GM20431 (cell line): ENCODE measurements around the gene HAUS8.
"Not testable (repeated sequence)": the region's sequence is repeated elsewhere in the genome, so short reads cannot be mapped to it uniquely, and the experiment has no call there.

Experiments used
- in situ Hi-C: fragments of 300-500 bp; cut with MseI, MboI; formaldehyde crosslinking; loops from one replicate; pipeline ENCODE4 v1.15.0; 2020; ENCODE audit warnings: low sequenced_read_pairs; ENCODE audit not compliant: unreplicated experiment

Gene HAUS8

GRCh38 chr19:17075035-17075863 is at the start of gene HAUS8, which contains the start of gene MYO9B:
TSS of gene HAUS8 (minus strand) at chr19:17075452. CDS start at chr19:17075422, 30 bp downstream.
TSS of gene MYO9B (plus strand) at chr19:17075777. CDS start at chr19:17101718, 25,941 bp downstream.
- in situ Hi-C loops, result no loop called here

GRCh38 chr19:17124025-17124424 is 48.8 kb upstream of the HAUS8 start:
- in situ Hi-C loops, result no loop called here

- in situ Hi-C loops, result no loop called here
Measured at GRCh38 chr19:17123041-17123440, 47.8 kb upstream of the HAUS8 start.

- in situ Hi-C loops, result no loop called here
Measured at GRCh38 chr19:17121736-17122293, 46.6 kb upstream of the HAUS8 start.

DNA sequence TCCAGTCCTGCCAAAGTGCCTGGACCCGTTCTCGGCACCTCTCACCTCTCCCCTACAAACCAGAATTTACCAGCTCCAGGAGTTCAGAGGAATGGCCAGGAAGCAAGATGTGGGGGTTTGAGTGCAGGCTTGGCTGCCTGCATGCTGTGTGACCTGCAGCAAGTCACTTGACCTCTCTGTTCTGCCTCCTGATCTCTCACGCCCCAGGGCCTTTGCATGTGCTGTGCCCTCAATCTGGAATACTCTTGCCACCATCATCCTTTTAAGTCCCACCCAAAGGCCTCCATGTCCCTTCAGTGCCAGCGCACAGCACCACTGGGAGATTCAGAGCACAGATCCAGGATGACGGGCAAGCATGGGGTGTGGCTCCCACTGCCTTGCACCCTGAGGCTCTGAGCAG is 43.7 kb upstream of the HAUS8 start:
- in situ Hi-C loops, result no loop called here

- in situ Hi-C loops, result no loop called here
Measured at GRCh38 chr19:17116996-17117702, 41.9 kb upstream of the HAUS8 start.

DNA sequence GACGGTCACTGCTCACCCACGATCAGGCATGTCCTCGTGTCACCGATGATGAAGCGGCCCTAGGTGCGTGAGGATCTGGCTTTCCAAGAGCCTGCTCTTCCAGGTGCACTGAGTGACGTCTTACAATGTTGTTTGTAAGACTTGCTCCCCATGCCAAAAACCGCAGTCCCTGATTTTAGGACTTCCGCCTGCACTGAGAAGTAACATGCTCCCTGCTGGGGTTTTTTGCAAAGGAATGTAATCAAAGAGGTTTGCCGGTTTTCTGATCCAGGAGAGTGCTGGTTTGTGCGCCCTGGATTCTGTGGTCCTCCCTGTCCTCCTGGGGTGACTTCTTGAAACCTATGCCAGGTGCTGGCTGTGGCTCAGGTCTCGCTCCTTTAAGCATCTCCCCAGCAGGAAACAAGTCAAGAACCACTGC is 39.2 kb upstream of the HAUS8 start:
- in situ Hi-C loops, result no loop called here

DNA sequence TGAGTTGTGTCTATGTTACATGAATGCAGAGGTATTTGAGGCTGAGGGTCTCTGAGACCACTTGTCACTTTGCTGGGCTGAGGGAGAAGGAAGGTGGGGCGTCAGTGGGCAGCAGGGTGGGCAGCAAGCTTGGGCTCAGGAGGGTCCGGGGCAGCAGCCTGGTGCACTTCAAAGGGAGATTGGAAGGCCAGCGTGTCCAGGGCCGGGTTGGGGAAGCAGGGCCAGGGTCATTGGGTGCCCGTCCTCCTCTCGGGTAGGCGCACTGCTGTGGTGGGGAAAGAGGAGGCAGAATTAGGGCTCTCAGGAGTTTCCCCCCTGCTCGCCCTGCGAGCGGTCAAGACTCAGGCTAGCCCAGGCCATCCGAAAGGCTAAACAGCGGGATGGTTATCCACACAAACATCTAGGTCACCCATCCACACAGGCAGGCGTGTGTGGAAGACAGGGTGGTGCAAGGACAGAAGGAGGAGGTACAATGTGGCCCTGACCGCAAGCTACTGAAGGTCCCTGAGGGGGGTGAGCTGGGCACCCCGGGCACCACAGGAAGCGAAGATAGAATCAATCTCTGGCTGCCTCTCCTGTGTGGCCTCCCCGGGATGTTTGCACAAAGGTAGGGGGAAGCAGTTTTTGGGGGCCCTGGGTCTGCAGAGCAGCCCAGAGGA is 38.0 kb upstream of the HAUS8 start:
- in situ Hi-C loops, result no loop called here

- in situ Hi-C loops, result no loop called here
Measured at GRCh38 chr19:17112700-17113099, 37.4 kb upstream of the HAUS8 start.

GRCh38 chr19:17112271-17112670 is 37.0 kb upstream of the HAUS8 start:
- in situ Hi-C loops, result no loop called here

- in situ Hi-C loops, result no loop called here
Measured at GRCh38 chr19:17111766-17112165, 36.5 kb upstream of the HAUS8 start.

DNA sequence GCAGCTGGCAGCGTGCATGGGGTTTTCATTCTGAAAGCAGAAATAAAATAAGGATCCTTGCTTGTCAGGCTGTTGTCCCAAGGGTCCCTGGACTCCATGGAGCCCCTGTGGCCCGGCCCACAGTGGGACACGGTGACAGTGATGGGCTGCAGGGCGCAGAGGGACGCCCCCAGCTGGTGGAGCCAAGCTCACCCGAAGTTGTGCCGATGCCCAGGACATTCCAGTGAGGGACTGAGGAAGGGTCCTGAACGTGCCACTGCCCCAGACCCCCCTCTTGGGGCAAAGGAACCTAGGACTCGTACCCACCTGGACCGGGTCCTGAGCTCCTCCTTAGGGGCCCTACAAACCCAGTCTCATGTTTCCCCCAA is 35.3 kb upstream of the HAUS8 start:
- in situ Hi-C loops, result no loop called here

DNA sequence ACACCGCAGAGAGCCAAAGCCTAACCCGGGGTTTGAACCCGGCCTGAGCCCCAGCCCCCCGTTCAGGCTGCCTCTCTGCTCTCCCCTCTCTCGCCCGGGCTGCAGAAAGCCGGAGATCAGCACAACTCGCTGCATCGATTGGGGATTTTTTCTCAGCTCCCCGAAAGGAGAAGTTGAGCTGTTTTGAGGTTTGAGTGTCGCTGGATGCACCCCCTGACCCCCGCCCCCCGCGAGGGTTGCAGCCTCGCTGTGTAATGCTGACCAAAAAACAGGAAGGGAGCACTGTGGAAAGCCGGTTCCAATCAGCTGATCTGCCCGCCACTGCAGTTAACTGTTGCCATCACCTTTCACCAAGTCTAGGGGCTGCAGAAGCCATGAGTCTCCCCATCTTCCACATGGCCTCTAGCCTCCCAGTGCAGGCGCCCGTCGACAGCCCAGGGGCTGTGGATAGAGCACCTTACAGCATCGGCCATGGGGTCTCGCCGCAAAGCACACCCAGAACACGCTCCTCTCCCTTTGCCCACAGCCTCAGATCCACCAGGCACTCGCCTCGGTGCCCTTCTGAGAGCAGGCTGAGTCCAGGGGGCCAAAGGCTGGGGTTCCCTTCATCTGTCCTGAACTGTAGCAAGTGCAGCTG is 34.8 kb upstream of the HAUS8 start:
- in situ Hi-C loops, result no loop called here

- in situ Hi-C loops, result no loop called here
Measured at GRCh38 chr19:17109300-17109699, 34.0 kb upstream of the HAUS8 start.

GRCh38 chr19:17108453-17108784 is 33.2 kb upstream of the HAUS8 start:
- in situ Hi-C loops, result no loop called here

DNA sequence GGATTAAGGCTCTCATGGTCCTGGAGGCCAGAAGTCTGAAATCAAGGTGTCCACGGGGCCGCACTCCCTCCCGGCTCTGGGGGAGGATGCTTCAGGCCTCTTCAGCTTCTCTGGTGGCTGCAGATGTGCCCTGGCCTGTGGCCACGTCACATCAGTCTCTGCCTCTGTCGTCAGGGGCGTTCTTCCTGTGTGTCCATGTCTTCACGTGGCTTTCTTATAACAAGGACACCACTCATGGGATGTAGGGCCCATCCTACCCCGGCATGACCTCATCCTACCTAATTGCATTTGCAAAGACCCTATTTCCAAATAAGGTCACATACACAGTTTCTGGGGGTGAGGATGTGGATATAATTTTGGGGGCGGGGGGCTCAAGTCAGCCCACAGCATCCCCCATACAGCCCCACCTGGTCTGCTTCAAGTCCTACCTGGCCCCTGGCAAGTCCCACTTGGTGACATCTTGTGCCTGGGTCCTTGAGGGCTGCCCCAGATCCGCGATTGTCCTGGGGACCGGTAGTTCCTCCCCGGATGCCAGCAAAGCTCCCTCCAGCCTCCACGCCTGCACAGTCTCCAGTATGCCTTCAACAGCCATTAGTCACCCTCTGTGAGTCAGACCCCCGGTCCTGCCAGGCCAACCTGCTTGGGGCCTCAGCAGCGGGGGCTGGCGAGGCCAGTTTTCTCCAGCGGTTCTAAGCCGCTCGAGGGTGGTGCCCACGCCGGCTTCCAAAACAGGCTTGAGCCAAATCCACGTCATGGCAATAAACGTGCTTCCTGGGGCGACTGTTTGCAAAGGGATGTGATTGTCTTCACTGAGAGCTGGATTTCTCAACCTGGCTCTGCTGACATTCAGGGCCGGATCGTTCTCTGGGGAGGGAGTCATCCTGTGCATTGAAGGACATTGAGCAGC is 32.5 kb upstream of the HAUS8 start:
- in situ Hi-C loops, result no loop called here

GRCh38 chr19:17106964-17107363 is 31.7 kb upstream of the HAUS8 start:
- in situ Hi-C loops, result not testable (repeated sequence)

GRCh38 chr19:17105556-17105955 is 30.3 kb upstream of the HAUS8 start:
- in situ Hi-C loops, result no loop called here

DNA sequence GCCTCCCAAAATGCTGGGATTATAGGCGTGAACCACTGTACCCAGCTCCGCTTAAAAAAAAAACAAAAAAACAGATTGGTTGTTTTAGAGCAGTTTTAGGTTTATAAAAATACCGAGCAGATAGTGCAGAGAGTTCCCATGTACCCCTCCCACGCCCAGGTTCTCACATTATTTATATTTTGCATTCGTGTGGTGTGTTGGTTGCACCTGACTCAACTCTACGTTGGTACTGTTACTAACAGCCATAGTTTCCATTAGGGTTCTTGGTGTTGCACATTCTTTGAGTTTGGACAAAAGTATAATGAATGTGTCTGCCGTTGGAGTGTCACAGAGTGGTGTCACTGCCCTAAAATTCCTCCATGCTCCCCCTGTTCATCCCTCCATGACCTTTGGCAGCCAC is 29.4 kb upstream of the HAUS8 start:
- in situ Hi-C loops, result no loop called here
